HuH-7.5 (cell line): ENCODE measurements around the gene PRKCB.

Experiments
- DNase-seq: peaks from one replicate; pipeline ENCODE4 v3.0.0; 2011; ENCODE audit warnings: low spot score

The PRKCB gene

DNA sequence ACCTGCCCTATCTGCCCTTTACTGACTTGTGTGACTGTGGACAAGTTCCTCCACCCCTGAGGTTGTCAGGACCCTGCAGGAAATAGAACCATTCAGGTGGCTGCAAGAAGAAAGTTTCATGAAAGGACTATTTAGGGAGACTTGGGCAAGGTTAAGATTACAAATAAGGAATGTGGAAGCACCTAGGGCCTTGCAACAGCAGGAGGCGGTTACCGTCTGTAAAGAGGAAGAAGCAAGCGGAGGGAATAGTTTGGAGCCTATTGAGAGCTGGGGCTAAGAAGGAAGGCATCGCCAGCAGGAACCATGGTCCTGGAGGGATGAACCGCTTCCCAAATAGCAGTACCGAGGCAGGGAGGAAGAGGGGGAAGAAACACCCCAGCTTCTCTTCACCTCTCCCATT is 132.4 kb downstream of the PRKCB start:
- DNase-seq, result no peak

- DNase-seq, result no peak
Observed at GRCh38 chr16:23969468-23970297, 133.9 kb downstream of the PRKCB start.

GRCh38 chr16:23974223-23974622 is 138.4 kb downstream of the PRKCB start:
- DNase-seq, result no peak

- DNase-seq, result no peak
Observed at GRCh38 chr16:23975293-23975692, 139.5 kb downstream of the PRKCB start.

GRCh38 chr16:23976091-23976490 is 140.3 kb downstream of the PRKCB start:
- no peak for DNase-seq

DNA sequence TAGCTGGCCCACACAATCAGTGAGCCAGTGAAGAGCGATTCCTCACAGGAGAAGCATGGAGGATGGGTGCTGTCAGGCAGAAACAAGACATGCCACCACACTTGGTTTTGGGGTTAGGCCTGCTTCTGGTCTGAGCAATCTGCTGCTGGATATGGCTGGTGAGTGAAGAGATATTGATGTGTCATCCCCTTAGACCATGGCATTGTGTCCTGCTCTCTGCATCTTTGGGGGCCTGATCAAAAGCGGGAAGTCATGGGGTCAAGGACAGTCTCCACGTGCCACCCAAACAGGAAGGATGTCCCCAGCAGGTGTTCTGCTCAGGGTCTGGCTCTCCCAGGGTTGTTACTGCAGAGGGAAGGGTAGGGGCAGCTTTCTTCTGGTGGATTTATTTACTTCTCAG is 140.7 kb downstream of the PRKCB start:
- DNase-seq, result no peak

GRCh38 chr16:23979441-23979840 is 143.7 kb downstream of the PRKCB start:
- DNase-seq, result no peak

DNA sequence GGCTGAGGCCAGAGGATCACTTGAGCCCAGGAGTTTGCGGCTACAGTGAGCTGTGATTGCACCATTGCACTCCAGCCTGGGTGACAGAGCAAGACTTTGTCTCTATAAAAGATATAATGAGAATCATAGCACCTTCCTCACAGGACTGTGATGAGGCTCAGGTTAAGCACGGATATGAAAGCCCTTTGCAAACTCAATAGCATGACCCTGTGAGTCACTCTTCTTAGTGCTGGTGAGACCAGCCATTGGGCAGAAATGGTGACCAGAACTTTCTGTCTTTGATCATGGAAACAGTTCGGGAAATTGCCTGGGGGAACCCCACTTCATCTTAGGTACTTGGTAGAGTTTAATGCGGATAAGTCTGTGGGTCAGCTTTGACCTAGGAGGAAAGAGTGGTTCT is 144.2 kb downstream of the PRKCB start:
- DNase-seq, result no peak

DNA sequence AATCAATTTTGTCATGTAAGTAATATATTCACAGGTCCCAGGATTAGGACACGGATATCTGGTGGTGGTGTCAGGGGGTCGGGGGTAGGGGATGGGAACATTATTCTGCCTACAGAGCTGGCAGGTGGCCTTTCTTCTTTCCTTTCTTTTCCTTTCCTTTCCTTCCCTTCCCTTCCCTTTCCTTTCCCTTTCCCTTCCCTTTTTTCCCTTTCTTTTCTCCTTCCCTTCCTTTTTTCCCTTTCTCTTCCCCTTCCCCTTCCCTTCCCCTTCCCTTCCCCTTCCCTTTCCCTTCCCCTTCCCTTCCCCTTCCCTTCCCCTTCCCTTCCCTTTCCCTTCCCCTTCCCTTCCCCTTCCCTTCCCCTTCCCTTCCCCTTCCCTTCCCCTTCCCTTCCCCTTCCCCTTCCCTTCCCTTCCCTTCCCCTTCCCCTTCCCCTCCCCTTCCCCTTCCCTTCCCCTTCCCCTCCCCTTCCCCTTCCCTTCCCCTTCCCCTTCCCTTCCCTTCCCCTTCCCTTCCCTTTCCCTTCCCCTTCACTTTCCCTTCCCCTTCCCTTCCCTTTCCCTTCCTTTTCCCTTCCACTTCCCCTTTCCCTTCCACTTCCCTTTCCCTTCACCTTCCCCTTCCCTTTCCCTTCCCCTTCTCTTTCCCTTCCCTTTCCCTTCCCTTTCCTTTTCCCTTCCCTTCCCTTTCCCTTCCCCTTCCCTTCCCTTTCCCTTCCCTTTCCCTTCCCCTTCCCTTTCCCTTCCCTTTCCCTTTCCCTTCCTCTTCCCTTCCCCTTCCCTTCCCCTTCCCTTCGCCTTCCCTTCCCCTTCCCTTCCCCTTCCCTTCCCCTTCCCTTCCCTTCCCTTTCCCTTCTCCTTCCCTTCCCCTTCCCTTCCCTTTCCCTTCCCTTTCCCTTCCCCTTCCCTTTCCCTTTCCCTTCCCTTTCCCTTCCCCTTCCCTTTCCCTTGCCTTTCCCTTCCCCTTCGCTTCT is 145.9 kb downstream of the PRKCB start:
- no peak for DNase-seq

GRCh38 chr16:23986455-23986854 is 150.7 kb downstream of the PRKCB start:
- no peak for DNase-seq

GRCh38 chr16:23987443-23987842 is 151.7 kb downstream of the PRKCB start:
- DNase-seq, result no peak

DNA sequence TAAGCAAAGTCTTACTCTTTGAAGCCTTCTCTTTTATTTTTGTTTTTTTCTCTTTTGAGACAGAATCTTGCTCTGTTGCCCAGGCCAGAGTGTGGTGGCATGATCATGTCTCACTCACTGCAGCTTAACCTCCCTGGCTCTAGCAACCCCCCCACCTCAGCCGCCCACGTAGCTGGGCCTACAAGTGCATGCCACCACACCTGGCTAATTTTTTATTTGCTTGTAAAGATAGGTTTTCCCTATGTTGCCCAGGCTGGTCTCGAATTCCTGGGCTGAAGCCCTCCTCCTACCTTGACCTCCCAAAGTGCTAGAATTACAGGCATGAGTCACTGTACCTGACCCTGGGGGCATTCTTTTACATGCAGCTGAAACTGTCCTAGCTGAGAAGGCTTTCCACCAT is 154.7 kb downstream of the PRKCB start:
- no peak for DNase-seq

DNA sequence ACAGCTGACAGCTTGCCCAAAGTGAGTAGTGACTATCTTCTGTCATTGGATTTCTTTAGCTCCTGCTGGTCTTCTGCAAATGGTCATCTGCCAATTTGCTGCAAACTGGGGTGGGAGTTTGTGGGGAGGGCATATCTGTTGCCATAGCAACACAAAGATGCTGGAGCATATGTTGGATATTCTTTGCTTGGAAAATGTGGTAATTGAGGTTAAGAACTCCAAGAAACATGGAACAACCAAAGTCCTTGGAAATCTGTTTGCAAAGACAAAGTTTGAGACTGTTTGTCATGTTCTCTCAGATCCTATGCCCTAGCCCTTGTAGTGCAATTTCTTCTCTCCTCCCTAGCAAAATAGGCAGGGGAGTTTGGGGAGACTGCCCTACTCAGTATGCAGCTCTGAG is 155.3 kb downstream of the PRKCB start:
- DNase-seq, result no peak

DNA sequence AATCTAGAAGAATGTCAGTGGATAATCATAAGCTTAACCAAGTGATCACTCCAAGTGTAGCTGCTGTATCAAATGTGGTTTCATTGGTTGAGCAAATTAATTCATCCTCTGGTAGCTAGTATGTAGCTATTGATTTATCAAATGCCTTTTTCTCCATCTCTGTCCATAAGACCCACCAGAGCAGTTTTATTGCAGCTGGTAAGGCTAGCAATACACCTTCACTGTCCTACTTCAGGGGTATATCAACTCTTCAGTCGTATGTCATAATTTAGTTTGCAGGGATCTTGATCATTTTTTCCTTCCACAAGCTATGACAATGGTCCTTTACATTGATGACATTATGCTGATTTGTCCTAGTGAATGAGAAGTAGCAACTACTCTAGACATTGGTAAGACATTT is 158.8 kb downstream of the PRKCB start:
- DNase-seq, result no peak

GRCh38 chr16:23996258-23996955 is 160.6 kb downstream of the PRKCB start:
- no peak for DNase-seq

GRCh38 chr16:23998771-23999170 is 163.0 kb downstream of the PRKCB start:
- no peak for DNase-seq

DNA sequence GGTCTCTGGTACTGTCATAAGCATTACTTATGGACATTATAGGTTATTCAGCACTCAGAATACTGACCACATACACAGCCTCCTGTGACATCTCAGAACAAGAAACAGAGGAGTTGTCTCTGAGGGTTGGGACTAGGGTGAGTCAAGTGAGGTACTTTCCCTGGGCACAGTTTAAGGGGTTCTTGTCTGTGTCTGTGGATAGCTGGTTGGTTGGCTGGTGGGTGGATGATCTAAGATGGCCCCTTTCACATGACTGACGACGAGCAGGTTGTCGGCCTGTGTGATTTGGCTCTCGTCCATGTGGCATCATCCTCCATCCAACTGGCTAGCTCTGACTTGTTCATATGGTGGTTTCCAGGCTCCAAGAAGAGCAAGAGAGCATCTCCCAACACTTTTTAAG is 163.9 kb downstream of the PRKCB start:
- no peak for DNase-seq

DNA sequence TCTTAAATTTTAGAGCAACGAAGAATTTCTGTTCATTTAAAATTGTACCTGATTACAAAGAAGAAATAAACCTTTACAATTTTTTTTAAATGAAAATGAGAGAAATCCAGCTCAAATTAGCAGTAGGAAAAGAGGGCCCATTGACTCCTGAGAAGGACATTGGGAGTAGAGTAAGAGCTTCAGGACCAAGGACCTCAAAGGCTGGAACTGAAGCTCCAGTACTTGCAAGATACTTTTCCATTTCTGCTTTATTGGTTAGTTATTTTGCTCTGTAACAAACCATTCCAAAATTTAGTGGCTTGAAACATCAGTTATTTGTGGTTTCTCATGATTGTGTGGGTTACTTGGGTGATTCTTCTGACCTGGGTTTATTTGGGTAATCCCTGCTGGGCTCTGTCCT is 165.9 kb downstream of the PRKCB start:
- no peak for DNase-seq

DNA sequence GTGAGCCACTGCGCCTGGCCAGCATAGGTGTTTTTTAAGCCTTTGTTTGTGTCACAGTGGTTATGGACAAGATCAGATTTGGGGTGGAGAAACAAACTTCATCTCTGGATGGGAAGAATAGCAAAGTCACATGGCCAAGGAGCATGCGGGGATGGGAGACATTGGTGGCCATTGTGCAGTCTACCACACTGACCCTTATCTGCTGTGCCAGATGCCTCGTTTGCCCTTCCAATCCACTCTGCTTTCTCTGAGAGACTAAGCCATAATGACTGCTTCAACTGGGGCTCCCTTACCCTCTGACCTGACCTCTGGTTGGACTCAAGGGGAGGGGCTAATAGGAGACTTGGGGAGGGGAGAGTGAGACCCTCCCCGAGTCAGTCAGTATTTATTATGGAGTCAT is 166.8 kb downstream of the PRKCB start:
- no peak for DNase-seq

- DNase-seq, result no peak
Observed at GRCh38 chr16:24005577-24005976, 169.8 kb downstream of the PRKCB start.

GRCh38 chr16:24007391-24007790 is 171.6 kb downstream of the PRKCB start:
- no peak for DNase-seq

GRCh38 chr16:24007934-24008333 is 172.2 kb downstream of the PRKCB start:
- no peak for DNase-seq

DNA sequence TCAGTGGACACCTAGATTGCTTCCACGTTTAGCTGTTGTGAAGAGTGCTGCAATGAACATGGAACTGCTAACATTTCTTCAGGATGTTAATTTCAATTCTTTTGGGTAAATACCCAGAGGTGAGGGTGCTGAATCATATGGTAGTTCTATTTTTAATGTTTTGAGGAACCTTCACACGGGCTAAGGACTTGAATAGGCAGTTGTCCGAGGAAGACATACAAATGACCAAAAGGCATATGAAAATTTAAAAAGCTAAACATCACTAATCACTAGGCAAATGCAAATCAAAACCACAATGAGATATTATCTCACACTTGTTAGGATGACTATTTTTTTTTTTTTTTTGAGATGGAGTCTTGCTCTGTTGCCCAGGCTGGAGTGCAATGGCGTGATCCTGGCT is 173.3 kb downstream of the PRKCB start:
- DNase-seq, result no peak
